ENCODE results near the gene ERG28.

GRCh38 chr14:75627406-75627805 lies 33.3 kb downstream of the ERG28 start:
- TF ChIP-seq POLR2A (IDR thresholded peaks at IDR 0.05; ENCODE audit: low read depth, low read length), result no peak
- TF ChIP-seq TAF1 (IDR thresholded peaks at IDR 0.05; ENCODE audit: borderline replicate concordance, low read depth, low read length), result no peak

Measured in GM12892 (cell line).